NCI-H146 treated with DMSO at 0.1 percent for 48 hours (cell line): Measurements from ENCODE around the gene IFITM5.
A peak's percentile ranks its signal among the peaks of the same experiment; 100 is the strongest.

Experiments used
- DNase-seq: peaks from one replicate; lab custom pipeline; 2025; ENCODE audit not compliant: unreplicated experiment; lab: John Stamatoyannopoulos, UW

The IFITM5 gene

GRCh38 chr11:269146-269890, 30.0 kb downstream of the IFITM5 start:
- no peak for DNase-seq

- peak; percentile 3 for DNase-seq
These were observed 30.6 kb downstream of the IFITM5 start for GRCh38 chr11:268716-269145.

- DNase-seq: no peak
These were observed 31.8 kb downstream of the IFITM5 start for GRCh38 chr11:267491-267994.

GRCh38 chr11:266676-267439, 32.5 kb downstream of the IFITM5 start:
- DNase-seq: no peak

GRCh38 chr11:261624-262023, 37.7 kb downstream of the IFITM5 start:
- no peak for DNase-seq

- no peak for DNase-seq
These were observed 39.9 kb downstream of the IFITM5 start for GRCh38 chr11:259413-259812.

- DNase-seq: no peak
These were observed 41.4 kb downstream of the IFITM5 start for GRCh38 chr11:257766-258493.

GRCh38 chr11:256952-257737, 42.2 kb downstream of the IFITM5 start:
- no peak for DNase-seq

- no peak for DNase-seq
These were observed 43.5 kb downstream of the IFITM5 start for GRCh38 chr11:255816-256215.

- DNase-seq: no peak
These were observed 44.1 kb downstream of the IFITM5 start for GRCh38 chr11:255176-255575.

- DNase-seq: no peak
These were observed 45.4 kb downstream of the IFITM5 start for GRCh38 chr11:253886-254270.

GRCh38 chr11:253160-253885, 46.0 kb downstream of the IFITM5 start:
- DNase-seq: no peak

- no peak for DNase-seq
These were observed 46.7 kb downstream of the IFITM5 start for GRCh38 chr11:252666-253065.

- no peak for DNase-seq
These were observed 47.8 kb downstream of the IFITM5 start for GRCh38 chr11:251550-251949.

GRCh38 chr11:250740-251299, 48.5 kb downstream of the IFITM5 start:
- no peak for DNase-seq

GRCh38 chr11:250274-250673, 49.1 kb downstream of the IFITM5 start:
- no peak for DNase-seq

GRCh38 chr11:249062-249461, 50.3 kb downstream of the IFITM5 start:
- no peak for DNase-seq
